ENCODE measurements around the gene NBEAL2.
"Not testable (repeated sequence)": the region's sequence is repeated elsewhere in the genome, so short reads cannot be mapped to it uniquely, and the experiment has no call there.

NBEAL2 gene

DNA sequence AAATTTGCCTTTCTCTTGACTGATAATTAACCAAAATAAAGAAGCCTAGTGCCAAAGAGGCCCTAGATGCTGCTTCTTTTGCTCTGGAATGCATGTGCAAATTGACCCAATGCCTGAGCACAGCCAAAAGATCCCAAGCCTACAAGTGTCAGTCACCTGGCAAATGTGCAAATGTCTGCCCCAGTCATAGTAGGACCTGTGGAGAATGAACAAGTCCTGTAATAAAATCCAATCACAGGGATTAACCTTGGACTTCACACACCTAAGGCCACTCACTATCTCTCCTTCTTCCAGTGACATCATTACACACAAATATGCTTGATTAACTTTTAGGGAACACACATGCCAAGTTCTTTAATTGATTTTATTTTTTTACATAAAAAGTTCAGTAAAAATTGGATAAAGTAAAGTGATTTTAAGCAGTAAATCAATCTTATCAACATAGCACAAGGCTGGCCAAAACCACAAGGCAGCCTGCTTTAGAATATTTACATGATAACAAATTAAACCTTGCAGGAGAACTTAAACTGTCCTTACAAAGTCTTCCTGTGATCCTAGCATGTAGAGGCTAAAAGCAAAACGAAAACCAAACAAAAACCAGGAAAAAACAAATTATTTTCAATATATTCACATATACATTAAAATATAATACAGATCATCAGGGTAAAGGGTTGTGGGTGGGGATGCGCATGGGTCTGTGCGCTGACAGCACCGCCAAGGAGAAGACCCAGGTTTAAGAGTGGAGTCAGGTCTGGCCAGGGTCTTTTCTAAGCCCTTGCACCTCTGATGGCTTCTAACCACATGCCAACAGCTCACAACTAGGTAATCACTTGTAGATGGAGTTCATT is 36.8 kb downstream of the NBEAL2 start:
- DNase-seq, result no peak

- no peak for DNase-seq
Measured at GRCh38 chr3:47016934-47017435, 37.5 kb downstream of the NBEAL2 start.

GRCh38 chr3:47017504-47018268 is 38.2 kb downstream of the NBEAL2 start:
- no peak for DNase-seq

- DNase-seq, result no peak
Measured at GRCh38 chr3:47018269-47018611, 38.8 kb downstream of the NBEAL2 start.

DNA sequence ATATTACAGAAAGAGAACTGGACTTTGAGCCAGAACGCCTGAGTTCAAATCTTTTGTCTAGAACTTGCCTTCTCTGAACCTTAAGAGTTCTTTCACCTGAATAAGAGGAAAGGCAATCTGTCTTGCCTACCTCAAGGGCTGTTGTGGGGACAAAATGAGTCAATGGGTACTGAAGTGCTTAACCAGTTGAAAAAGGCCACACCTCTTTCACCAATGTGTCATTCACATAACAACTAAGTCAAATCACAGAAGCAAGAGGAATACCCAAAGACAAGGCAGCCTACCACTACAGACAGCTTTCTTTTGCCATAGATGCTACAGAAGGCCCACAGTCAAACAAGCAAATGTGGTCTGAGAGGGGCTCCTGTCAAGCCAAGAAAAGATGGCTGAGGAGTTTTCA is 39.7 kb downstream of the NBEAL2 start:
- DNase-seq, result no peak

- no peak for DNase-seq
Measured at GRCh38 chr3:47020311-47020710, 40.8 kb downstream of the NBEAL2 start.

- DNase-seq, result no peak
Measured at GRCh38 chr3:47022641-47023071, 43.2 kb downstream of the NBEAL2 start.

GRCh38 chr3:47024932-47025331 is 45.5 kb downstream of the NBEAL2 start:
- DNase-seq, result no peak

DNA sequence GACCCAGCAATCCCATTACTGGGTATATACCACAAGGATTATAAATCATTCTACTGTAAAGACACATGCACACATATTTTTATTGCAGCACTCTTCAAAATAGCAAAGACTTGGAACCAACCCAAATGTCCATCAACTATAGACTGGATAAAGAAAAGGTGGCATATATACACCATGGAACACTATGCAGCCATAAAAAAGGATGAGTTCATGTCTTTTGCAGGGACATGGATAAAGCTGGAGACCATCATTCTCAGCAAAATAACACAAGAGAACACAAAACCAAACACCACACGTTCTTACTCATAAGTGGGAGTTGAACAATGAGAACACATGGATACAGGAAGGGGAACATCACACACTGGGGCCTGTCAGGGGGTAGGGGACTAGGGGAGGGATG is 47.0 kb downstream of the NBEAL2 start:
- DNase-seq, result not testable (repeated sequence)

GRCh38 chr3:47028146-47028545 is 48.7 kb downstream of the NBEAL2 start:
- DNase-seq, result no peak

DNA sequence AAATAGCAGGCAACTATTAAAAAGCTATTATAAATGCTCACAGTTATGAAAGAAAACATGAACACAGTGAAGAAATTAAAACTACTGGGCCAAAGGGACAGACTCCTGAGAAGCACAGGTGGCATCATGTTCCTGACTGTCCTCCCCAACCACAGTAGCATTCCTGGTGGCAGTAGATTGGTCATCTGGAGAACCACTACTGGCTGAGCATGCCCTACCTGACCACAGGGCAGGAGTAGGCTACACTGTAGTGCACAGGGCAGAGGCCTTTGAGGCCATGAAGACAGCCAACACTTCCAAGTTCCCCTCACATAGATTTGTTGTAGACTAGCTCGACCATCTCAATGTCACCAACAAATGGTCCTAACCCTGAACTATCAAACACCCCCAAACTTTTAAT is 49.2 kb downstream of the NBEAL2 start:
- DNase-seq, result no peak

DNA sequence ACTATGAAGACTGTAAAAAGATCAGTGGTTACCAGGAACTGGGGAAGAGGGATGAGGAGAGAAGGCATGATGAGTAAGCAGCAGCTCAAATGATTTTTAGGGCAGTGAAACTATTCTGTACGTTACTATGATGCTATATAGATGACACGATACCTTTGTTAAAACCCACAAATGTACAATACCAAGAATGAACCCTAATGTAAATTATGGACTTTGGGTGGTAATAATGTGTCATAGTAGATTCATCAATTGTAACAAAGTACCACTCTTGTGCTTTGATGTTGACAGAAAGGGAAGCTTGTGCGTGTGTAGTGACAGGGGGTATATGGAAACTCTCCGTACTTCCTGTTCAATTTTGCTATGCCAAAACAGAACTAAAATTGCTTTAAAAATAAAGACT is 51.6 kb downstream of the NBEAL2 start:
- DNase-seq, result not testable (repeated sequence)

- DNase-seq, result no peak
Measured at GRCh38 chr3:47034868-47035489, 55.5 kb downstream of the NBEAL2 start.

DNA sequence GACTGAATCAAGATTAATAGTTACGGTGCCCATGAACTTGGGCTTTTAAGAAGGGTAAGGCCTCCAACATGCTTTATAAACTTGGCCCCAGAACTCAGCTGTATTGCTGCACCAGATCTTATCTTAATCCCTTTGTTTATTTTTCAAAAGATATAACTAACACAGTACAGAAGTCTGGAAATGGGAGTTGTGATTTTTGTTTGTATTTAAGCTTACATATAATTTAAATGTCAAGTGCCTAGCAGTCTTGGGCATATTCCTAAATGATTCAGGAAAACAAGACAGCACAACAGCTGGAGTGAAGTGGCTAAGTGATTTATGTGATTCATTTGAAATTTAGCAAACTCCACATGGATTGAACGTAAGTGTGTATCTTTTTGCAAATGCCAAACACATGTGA is 56.2 kb downstream of the NBEAL2 start:
- no peak for DNase-seq

GRCh38 chr3:47036145-47036544 is 56.7 kb downstream of the NBEAL2 start:
- no peak for DNase-seq

- DNase-seq, result not testable (repeated sequence)
Measured at GRCh38 chr3:47037302-47037701, 57.8 kb downstream of the NBEAL2 start.

DNA sequence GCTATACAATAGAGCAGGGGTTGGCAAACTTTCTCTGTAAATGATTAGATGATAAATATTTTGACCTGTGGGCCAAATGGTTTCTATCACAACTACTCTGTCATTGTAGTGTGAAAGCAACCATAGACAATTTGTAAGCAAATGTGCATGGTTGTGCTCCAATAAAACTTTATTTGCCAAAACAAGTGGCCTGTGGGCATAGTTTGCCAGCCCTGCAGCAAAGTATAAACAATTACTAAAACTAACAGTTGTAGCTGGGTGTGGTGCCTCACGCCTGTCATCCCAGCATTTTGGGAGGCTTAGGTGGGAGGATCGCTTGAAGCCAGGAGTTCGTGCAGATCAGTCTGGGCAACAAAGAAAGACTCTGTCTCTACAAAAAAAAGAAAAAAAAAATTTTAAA is 61.6 kb downstream of the NBEAL2 start:
- DNase-seq, result no peak

DNA sequence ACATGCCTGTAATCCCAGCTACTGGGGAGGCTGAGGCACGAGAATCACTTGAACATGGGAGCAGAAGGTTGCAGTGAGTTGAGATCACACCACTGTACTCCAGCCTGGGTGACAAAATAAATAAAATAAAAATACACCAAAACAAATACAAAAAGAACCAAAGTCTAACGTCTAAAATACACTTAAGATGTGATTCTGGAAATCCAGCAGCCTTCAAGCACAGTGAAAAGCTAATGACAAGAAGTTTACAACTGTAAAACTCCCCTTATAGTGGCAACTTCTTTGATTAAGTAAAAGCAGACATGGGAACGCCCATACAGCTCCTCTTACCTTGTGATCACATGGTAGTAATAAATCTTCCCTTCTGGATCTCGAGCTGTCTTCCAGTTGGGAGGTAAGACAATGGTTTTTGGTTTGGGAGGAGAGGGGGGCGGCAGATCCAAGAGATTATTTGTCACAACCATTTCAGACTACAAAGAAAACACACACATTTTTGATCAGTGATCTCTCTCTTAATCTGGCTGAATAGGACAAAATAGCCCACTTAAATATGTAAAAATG is 62.8 kb downstream of the NBEAL2 start:
- no peak for DNase-seq

DNA sequence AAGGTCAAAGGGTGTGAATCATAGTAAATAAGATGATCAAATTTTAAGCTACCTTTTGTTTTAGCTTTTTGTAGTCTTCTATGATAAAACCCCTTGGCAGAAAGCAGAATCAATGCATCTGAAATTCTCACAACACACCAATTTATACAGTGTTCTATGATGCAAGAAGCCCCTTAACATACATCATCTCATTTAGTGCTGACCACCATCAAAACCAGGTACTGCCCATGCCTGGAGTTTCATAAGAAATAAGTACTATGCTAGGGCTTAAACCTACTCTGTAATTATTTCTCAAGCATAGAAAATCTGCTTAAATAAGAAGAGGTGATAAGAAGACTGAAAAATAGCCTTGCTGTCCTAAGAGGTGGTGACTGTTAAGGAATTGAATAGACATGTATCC is 67.6 kb downstream of the NBEAL2 start:
- no peak for DNase-seq

DNA sequence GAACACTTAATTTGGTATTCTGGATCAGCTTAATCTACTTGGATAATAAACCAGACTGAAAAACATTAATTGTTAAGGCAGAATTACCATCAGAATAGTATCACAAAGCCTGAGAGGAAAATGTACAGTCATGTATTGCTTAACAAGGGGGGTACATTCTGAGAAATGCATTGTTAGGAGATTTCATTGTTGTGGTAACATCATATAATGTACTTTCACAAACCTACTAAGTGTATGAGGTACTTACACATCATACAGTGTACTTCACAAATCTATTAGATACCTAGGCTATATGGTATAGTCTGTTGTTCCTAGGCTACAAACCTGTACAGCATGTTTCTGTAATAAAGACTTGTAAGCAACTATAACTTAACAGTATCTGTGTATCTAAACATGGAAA is 68.2 kb downstream of the NBEAL2 start:
- no peak for DNase-seq

GRCh38 chr3:47054412-47054811 is 74.9 kb downstream of the NBEAL2 start:
- DNase-seq, result no peak

DNA sequence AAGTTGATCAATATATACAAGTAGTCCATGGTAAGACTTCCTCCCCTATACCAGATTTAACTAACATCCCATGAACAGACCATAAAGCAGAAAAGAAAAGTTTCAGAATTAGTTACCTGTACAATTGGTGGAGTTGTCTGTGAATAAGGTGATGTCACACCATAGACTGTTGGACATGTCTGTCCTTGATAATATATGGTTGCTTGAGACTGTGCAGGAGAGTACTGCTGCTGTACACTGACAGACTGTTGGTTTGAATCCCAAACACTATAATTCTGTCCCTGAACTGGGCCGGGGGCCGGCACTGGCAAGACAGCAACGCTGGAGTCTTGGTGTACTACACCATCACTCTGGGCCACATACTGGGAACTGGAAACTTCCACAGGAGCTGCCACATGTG is 77.2 kb downstream of the NBEAL2 start:
- no peak for DNase-seq

- DNase-seq, result no peak
Measured at GRCh38 chr3:47057212-47057671, 77.8 kb downstream of the NBEAL2 start.

Measured in left hindlimb (tissue), 1 donor.